Hepatocyte (in vitro differentiated cells): ENCODE data around the gene ANKLE2. TPM values are rescaled to one million over a fixed set of nuclear protein-coding genes. Genes with fewer than 3 reads are reported as not detected.
"Not testable (repeated sequence)": the region's sequence is repeated elsewhere in the genome, so short reads cannot be mapped to it uniquely, and the experiment has no call there.

Experiments used
- DNase-seq: peaks from one replicate; pipeline ENCODE4 v3.0.0-alpha.2; 2016; ENCODE audit warnings: low spot score
- H2AFZ ChIP-seq: fragments of 200-600 bp; sonication (generic); 2 replicates; pipeline ENCODE4 v1.6.0; 2016; ENCODE audit warnings: antibody characterized with exemption, mild to moderate bottlenecking
- H3K27ac ChIP-seq: fragments of 200-600 bp; sonication (generic); 2 replicates; pipeline ENCODE4 v1.5.1; 2016; ENCODE audit warnings: mild to moderate bottlenecking
- H3K27me3 ChIP-seq: fragments of 200-600 bp; sonication (generic); 2 replicates; pipeline ENCODE4 v1.6.1; 2016
- H3K36me3 ChIP-seq: fragments of 200-600 bp; sonication (generic); replicated peaks from 2 replicates; pipeline ENCODE4 v1.5.1; 2016; ENCODE audit warnings: low read depth; ENCODE audit not compliant: insufficient read depth
- H3K4me1 ChIP-seq: fragments of 200-600 bp; sonication (generic); 2 replicates; pipeline ENCODE4 v1.5.1; 2016; ENCODE audit warnings: mild to moderate bottlenecking, moderate library complexity; ENCODE audit not compliant: insufficient read depth
- H3K4me2 ChIP-seq: fragments of 200-600 bp; sonication (generic); 2 replicates; pipeline ENCODE4 v1.6.0; 2016
- H3K4me3 ChIP-seq: fragments of 200-600 bp; sonication (generic); 2 replicates; pipeline ENCODE4 v1.5.1; 2016; ENCODE audit warnings: mild to moderate bottlenecking
- H3K79me2 ChIP-seq: fragments of 200-600 bp; sonication (generic); 2 replicates; pipeline ENCODE4 v1.6.0; 2017; ENCODE audit warnings: mild to moderate bottlenecking
- H3K9me2 ChIP-seq: fragments of 200-600 bp; sonication (generic); replicated peaks from 2 replicates; pipeline ENCODE4 v1.6.0; 2017; ENCODE audit warnings: mild to moderate bottlenecking; ENCODE audit not compliant: insufficient read depth
- H3K9me3 ChIP-seq: fragments of 200-600 bp; sonication (generic); 2 replicates; pipeline ENCODE4 v1.5.1; 2016; ENCODE audit warnings: low read depth, mild to moderate bottlenecking
- H4K20me1 ChIP-seq: fragments of 200-600 bp; sonication (generic); 2 replicates; pipeline ENCODE4 v1.6.0; 2016; ENCODE audit warnings: mild to moderate bottlenecking; ENCODE audit not compliant: insufficient read depth, poor library complexity, severe bottlenecking
- EZH2 ChIP-seq: fragments of 200-600 bp; sonication (generic); IDR thresholded peaks from 2 replicates; pipeline ENCODE4 v1.6.1; 2016; ENCODE audit warnings: antibody characterized with exemption, mild to moderate bottlenecking, borderline replicate concordance
- EZH2phosphoT487 ChIP-seq: fragments of 200-600 bp; sonication (generic); IDR thresholded peaks from one replicate; pipeline ENCODE4 v1.6.1; 2018; ENCODE audit warnings: antibody characterized with exemption, mild to moderate bottlenecking, low read depth, moderate library complexity; ENCODE audit not compliant: unreplicated experiment, severe bottlenecking
- WGBS: methylation state at CpG from one replicate; pipeline ENCODE4 v1.1.6; 2016; ENCODE audit warnings: low lambda C conversion rate; ENCODE audit errors: missing lambda C conversion rate; 5-methylcytosine and 5-hydroxymethylcytosine counted together
- polyA plus RNA-seq: library from polyadenylated mRNA; unstranded; fragments of >200 nt; fragmentation: Nextera tagmentation; extraction: Ambion mirVana; gene quantifications from 2 replicates; pipeline ENCODE4 v1.2.1, GENCODE V29; 2016
- total RNA-seq: library from RNA; depleted of rRNA; stranded (reverse); fragments of >200 nt; gene quantifications from 2 replicates; pipeline ENCODE4 v1.2.3, GENCODE V29; 2014
- TF ChIP-seq, protein P1 (sequence below): fragments of 200-600 bp; sonication (generic); IDR thresholded peaks from 2 replicates; pipeline ENCODE4 v1.5.1; 2016; ENCODE audit warnings: antibody characterized with exemption, mild to moderate bottlenecking; ENCODE audit not compliant: poor library complexity

ANKLE2 gene
- total and polyA plus RNA-seq, 2 experiments from 2014 or later = 45.3 to 70.3 TPM

DNA sequence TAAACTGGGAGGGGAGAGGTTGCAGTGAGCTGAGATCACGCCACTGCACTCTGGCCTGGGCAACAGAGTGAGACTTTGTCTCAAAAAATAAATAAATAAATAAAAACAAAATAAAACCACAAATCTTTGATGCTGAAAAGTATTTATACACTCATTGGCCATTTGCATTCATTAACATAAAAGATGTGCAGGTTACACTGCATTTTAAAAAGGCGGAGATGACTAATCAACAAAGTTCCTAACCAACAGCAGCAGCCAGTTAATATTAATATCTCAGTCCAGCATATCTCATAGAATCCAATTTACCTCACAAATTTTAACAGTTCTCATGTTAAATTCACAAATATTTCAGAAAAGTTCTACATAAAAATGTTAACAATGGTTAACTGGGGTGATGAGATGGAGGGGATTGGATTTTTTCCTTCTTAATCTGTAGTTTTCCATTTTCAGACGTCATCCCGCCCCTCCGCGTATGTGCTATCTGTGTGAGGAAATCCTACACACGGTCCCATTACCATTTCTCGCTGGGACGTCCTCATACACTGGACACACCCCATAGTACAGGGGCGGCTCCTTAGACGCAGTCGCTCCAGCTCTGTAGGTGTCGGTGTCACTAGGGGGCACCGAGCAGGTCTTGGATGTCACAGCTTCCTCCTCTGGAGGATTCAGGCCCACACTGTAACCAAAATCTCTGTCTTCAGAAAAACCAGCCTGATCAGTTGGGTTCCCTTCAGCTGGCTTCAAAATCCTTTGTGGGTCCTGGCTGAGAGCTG lies 7.3 kb downstream of the ANKLE2 start:
- Histone ChIP-seq H3K4me3 (no peak overlapping the region), H3K27me3 (no peaks in the 10 kb centered on the region), H3K4me1 (peaks cover 2% of the 10 kb centered on the region), H3K79me2 (peaks cover 92% of the 10 kb centered on the region), H3K4me2 (no peak overlapping the region), H4K20me1 (peaks cover 32% of the 10 kb centered on the region), H2AFZ (no peak overlapping the region), H3K9me2 (no peaks in the 10 kb centered on the region), H3K9me3 (no peaks in the 10 kb centered on the region), H3K27ac (no peak overlapping the region), H3K36me3 (no peaks in the 10 kb centered on the region)
- TF ChIP-seq EZH2 (no peak), EZH2phosphoT487 (no peak)
- TF ChIP-seq, protein P1, sequence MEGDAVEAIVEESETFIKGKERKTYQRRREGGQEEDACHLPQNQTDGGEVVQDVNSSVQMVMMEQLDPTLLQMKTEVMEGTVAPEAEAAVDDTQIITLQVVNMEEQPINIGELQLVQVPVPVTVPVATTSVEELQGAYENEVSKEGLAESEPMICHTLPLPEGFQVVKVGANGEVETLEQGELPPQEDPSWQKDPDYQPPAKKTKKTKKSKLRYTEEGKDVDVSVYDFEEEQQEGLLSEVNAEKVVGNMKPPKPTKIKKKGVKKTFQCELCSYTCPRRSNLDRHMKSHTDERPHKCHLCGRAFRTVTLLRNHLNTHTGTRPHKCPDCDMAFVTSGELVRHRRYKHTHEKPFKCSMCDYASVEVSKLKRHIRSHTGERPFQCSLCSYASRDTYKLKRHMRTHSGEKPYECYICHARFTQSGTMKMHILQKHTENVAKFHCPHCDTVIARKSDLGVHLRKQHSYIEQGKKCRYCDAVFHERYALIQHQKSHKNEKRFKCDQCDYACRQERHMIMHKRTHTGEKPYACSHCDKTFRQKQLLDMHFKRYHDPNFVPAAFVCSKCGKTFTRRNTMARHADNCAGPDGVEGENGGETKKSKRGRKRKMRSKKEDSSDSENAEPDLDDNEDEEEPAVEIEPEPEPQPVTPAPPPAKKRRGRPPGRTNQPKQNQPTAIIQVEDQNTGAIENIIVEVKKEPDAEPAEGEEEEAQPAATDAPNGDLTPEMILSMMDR = no peak
- no peak for DNase-seq
- WGBS = 94% methylated on average over 14 of the region's 14 CpGs

DNA sequence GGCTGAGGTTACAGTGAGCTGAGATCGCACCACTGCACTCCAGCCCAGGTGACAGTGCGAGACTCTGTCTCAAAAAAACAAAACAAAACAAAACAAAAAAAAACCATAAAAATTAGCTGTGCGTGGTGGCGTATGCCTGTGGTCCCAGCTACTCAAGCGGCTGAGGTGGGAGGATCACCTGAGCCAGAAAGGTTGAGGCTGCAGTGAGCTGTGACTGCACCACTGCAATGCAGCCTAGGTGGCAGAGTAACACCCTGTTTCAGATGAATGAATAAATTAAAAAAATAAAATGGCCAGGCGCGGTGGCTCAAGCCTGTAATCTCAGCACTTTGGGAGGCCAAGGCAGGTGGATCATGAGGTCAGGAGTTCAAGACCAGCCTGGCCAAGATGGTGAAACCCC lies 8.0 kb downstream of the ANKLE2 start:
- not testable (repeated sequence) for H3K9me2 ChIP-seq, H3K9me3 ChIP-seq, H3K27me3 ChIP-seq, H3K4me2 ChIP-seq, H3K4me3 ChIP-seq, DNase-seq, H3K27ac ChIP-seq, H2AFZ ChIP-seq, H3K4me1 ChIP-seq, H3K36me3 ChIP-seq
- H3K79me2 ChIP-seq = peaks cover 86% of the 10 kb centered on the region
- H4K20me1 ChIP-seq = peaks cover 25% of the 10 kb centered on the region
- 97% methylated on average over 7 of the region's 7 CpGs for WGBS

DNA sequence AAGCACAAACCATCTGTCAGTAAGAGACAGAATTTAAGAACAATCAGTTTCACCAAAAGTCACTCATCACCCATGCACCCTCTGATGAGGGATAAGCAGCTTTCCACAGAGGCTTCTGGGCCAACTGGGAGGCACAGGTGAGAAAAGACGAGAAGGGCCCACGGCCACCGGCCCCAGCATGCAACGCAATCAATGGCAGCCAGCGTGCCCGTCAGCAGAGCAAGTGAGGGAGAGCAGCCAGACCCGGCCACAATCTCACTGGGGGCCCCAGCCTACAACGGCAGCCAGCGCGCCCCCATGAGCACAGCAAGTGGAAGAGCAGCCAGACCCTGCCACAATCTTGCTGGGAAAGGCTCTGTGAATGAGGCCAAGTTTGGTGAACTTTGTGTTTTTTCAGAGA lies 13.3 kb downstream of the ANKLE2 start:
- no peaks in the 10 kb centered on the region for H3K4me1 ChIP-seq
- no peak for DNase-seq
- TF ChIP-seq EZH2 = no peak
- TF ChIP-seq, protein P1 = no peak
- no peak for TF ChIP-seq EZH2phosphoT487
- H3K27me3 ChIP-seq = no peaks in the 10 kb centered on the region
- no peak overlapping the region for H3K4me2 ChIP-seq
- no peaks in the 10 kb centered on the region for H3K9me3 ChIP-seq
- H3K27ac ChIP-seq = no peak overlapping the region
- H3K9me2 ChIP-seq = no peaks in the 10 kb centered on the region
- no peak overlapping the region for H3K4me3 ChIP-seq
- WGBS = 90% methylated on average over 8 of the region's 10 CpGs
- peaks cover 9% of the 10 kb centered on the region for H4K20me1 ChIP-seq
- H2AFZ ChIP-seq = no peak overlapping the region
- peaks cover 59% of the 10 kb centered on the region for H3K79me2 ChIP-seq
- no peaks in the 10 kb centered on the region for H3K36me3 ChIP-seq

DNA sequence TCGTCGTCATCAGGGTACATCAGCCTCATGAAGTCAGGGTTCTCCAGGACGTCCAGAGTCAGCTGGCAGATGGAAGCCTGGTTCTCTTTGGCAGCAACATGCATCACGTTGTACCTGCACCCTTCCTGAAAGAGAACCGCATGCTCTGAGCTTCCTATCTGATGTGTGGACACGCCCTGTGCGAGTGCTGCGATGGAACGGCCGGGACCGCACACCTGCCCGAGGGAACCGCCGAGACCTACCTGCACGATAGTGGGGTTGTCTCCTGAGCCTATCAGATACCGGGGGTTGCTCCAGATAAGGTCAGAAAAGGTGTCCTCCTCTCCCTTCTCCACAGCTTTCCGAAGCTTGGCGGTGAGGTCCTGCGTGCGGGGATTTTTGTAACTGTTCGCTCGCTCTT lies 13.7 kb downstream of the ANKLE2 start:
- Histone ChIP-seq H3K36me3 (no peaks in the 10 kb centered on the region), H3K27me3 (no peaks in the 10 kb centered on the region), H3K4me1 (no peaks in the 10 kb centered on the region), H4K20me1 (peaks cover 9% of the 10 kb centered on the region), H3K9me3 (no peaks in the 10 kb centered on the region), H3K27ac (no peak overlapping the region), H3K79me2 (peaks cover 59% of the 10 kb centered on the region), H3K4me2 (no peak overlapping the region), H3K9me2 (no peaks in the 10 kb centered on the region), H2AFZ (no peak overlapping the region), H3K4me3 (no peak overlapping the region)
- 97% methylated on average over 22 of the region's 22 CpGs for WGBS
- DNase-seq = no peak
- TF ChIP-seq EZH2phosphoT487 (no peak), EZH2 (no peak)
- TF ChIP-seq, protein P1 = no peak
